HG02642 (cell line): ENCODE data around the gene ADCY4.
"Not testable (repeated sequence)": the region's sequence is repeated elsewhere in the genome, so short reads cannot be mapped to it uniquely, and the experiment has no call there.

Experiments
- ATAC-seq: cut with Tn5 transposase; IDR thresholded peaks from one replicate; pipeline ENCODE4 v1.9.1; 2021; ENCODE audit warnings: mild to moderate bottlenecking; ENCODE audit not compliant: unreplicated experiment, poor library complexity

The ADCY4 gene

GRCh38 chr14:24367514-24368211, 32.8 kb upstream of the ADCY4 start, which contains the start of gene NFATC4:
TSS of gene NFATC4 (plus strand) at chr14:24368184. CDS start at chr14:24368341, 157 bp downstream.
- peak; percentile 8 for ATAC-seq

GRCh38 chr14:24366721-24367513, 32.0 kb upstream of the ADCY4 start:
- peak; percentile 65 for ATAC-seq

- no peak for ATAC-seq
Measured at GRCh38 chr14:24366413-24366720, 31.5 kb upstream of the ADCY4 start.

- peak; percentile 43 for ATAC-seq
Measured at GRCh38 chr14:24365600-24366412, 30.9 kb upstream of the ADCY4 start.

- ATAC-seq: no peak
Measured at GRCh38 chr14:24364841-24365240, 30.0 kb upstream of the ADCY4 start.

GRCh38 chr14:24363401-24363800, 28.5 kb upstream of the ADCY4 start:
- ATAC-seq: no peak

- ATAC-seq: no peak
Measured at GRCh38 chr14:24362241-24362960, 27.5 kb upstream of the ADCY4 start.

- no peak for ATAC-seq
Measured at GRCh38 chr14:24361326-24361725, 26.5 kb upstream of the ADCY4 start.

- ATAC-seq: no peak
Measured at GRCh38 chr14:24360281-24360680, 25.4 kb upstream of the ADCY4 start.

GRCh38 chr14:24356208-24356607, 21.3 kb upstream of the ADCY4 start:
- no peak for ATAC-seq

- no peak for ATAC-seq
Measured at GRCh38 chr14:24355009-24355408, 20.1 kb upstream of the ADCY4 start.

- ATAC-seq: not testable (repeated sequence)
Measured at GRCh38 chr14:24354482-24354825, 19.6 kb upstream of the ADCY4 start.

- ATAC-seq: no peak
Measured at GRCh38 chr14:24353559-24354481, 18.9 kb upstream of the ADCY4 start.

- ATAC-seq: no peak
Measured at GRCh38 chr14:24351517-24351916, 16.6 kb upstream of the ADCY4 start.

- ATAC-seq: no peak
Measured at GRCh38 chr14:24349742-24350141, 14.9 kb upstream of the ADCY4 start.

GRCh38 chr14:24348186-24348585, 13.3 kb upstream of the ADCY4 start:
- no peak for ATAC-seq

GRCh38 chr14:24347134-24347533, 12.3 kb upstream of the ADCY4 start:
- no peak for ATAC-seq

GRCh38 chr14:24343795-24344660, 9.2 kb upstream of the ADCY4 start:
- ATAC-seq: no peak
